ENCODE measurements around the gene RGPD5. TPM values are rescaled to one million over a fixed set of nuclear protein-coding genes. Genes with fewer than 3 reads are reported as not detected.
"Not testable (repeated sequence)": the region's sequence is repeated elsewhere in the genome, so short reads cannot be mapped to it uniquely, and the experiment has no call there.

RGPD5 gene
- total RNA-seq, 1 donor from 2014 or later, result 41.1 TPM

- not testable (repeated sequence) for H3K4me3 ChIP-seq (ENCODE audit: insufficient read depth, low read depth, low read length); H3K27me3 ChIP-seq (ENCODE audit: insufficient read depth, low read length); H3K79me2 ChIP-seq (ENCODE audit: insufficient read depth, low read length); H3K4me1 Mint-ChIP-seq (ENCODE audit: low read depth, unreplicated experiment); H3K9ac ChIP-seq (ENCODE audit: low read length); H3K27ac ChIP-seq (ENCODE audit: low read depth, low read length); H4K20me1 ChIP-seq (ENCODE audit: insufficient read depth, low read length); H3K4me3 Mint-ChIP-seq (ENCODE audit: unreplicated experiment); DNase-seq (ENCODE audit: low read depth); H3K36me3 ChIP-seq (ENCODE audit: insufficient read depth, low read length); H3K27me3 Mint-ChIP-seq (ENCODE audit: low read depth, unreplicated experiment); H3K27ac Mint-ChIP-seq (ENCODE audit: unreplicated experiment); H3K36me3 Mint-ChIP-seq (ENCODE audit: low read depth, unreplicated experiment); H3K9me3 Mint-ChIP-seq (ENCODE audit: unreplicated experiment); H3K9me3 ChIP-seq (ENCODE audit: insufficient read depth, low read depth, low read length); H2AFZ ChIP-seq (ENCODE audit: low read depth, low read length); FAIRE-seq; H3K4me1 ChIP-seq (ENCODE audit: insufficient read depth, low read length); H3K4me2 ChIP-seq (ENCODE audit: low read length)
These were observed 102.1 kb downstream of the RGPD5 start for GRCh38 chr2:109896212-109896611.

GRCh38 chr2:109897769-109898461, 103.8 kb downstream of the RGPD5 start:
- not testable (repeated sequence) for H3K79me2 ChIP-seq (ENCODE audit: insufficient read depth, low read length); H3K4me3 Mint-ChIP-seq (ENCODE audit: unreplicated experiment); H2AFZ ChIP-seq (ENCODE audit: low read depth, low read length); H3K36me3 Mint-ChIP-seq (ENCODE audit: low read depth, unreplicated experiment); H3K9me3 Mint-ChIP-seq (ENCODE audit: unreplicated experiment); FAIRE-seq; H3K36me3 ChIP-seq (ENCODE audit: insufficient read depth, low read length); DNase-seq (ENCODE audit: low read depth); H3K4me3 ChIP-seq (ENCODE audit: insufficient read depth, low read depth, low read length); H4K20me1 ChIP-seq (ENCODE audit: insufficient read depth, low read length); H3K9ac ChIP-seq (ENCODE audit: low read length); H3K27me3 ChIP-seq (ENCODE audit: insufficient read depth, low read length); H3K4me1 Mint-ChIP-seq (ENCODE audit: low read depth, unreplicated experiment); H3K27ac ChIP-seq (ENCODE audit: low read depth, low read length); H3K4me2 ChIP-seq (ENCODE audit: low read length); H3K27ac Mint-ChIP-seq (ENCODE audit: unreplicated experiment); H3K9me3 ChIP-seq (ENCODE audit: insufficient read depth, low read depth, low read length); H3K27me3 Mint-ChIP-seq (ENCODE audit: low read depth, unreplicated experiment); H3K4me1 ChIP-seq (ENCODE audit: insufficient read depth, low read length)

GRCh38 chr2:109898462-109899336, 104.6 kb downstream of the RGPD5 start, which contains the start of gene LIMS3:
Gene LIMS3, plus strand, starts transcription at chr2:109898688. Its CDS starts 41 bp downstream, at chr2:109898729.
- H3K4me3 ChIP-seq (ENCODE audit: insufficient read depth, low read depth, low read length); H2AFZ ChIP-seq (ENCODE audit: low read depth, low read length); H3K4me2 ChIP-seq (ENCODE audit: low read length); H4K20me1 ChIP-seq (ENCODE audit: insufficient read depth, low read length); H3K36me3 Mint-ChIP-seq (ENCODE audit: low read depth, unreplicated experiment); H3K79me2 ChIP-seq (ENCODE audit: insufficient read depth, low read length); H3K27me3 Mint-ChIP-seq (ENCODE audit: low read depth, unreplicated experiment); H3K27ac ChIP-seq (ENCODE audit: low read depth, low read length); H3K4me1 ChIP-seq (ENCODE audit: insufficient read depth, low read length); H3K4me3 Mint-ChIP-seq (ENCODE audit: unreplicated experiment); DNase-seq (ENCODE audit: low read depth); H3K9me3 Mint-ChIP-seq (ENCODE audit: unreplicated experiment); H3K36me3 ChIP-seq (ENCODE audit: insufficient read depth, low read length); FAIRE-seq; H3K27me3 ChIP-seq (ENCODE audit: insufficient read depth, low read length); H3K4me1 Mint-ChIP-seq (ENCODE audit: low read depth, unreplicated experiment); H3K9me3 ChIP-seq (ENCODE audit: insufficient read depth, low read depth, low read length); H3K27ac Mint-ChIP-seq (ENCODE audit: unreplicated experiment); H3K9ac ChIP-seq (ENCODE audit: low read length): not testable (repeated sequence)

GRCh38 chr2:109905796-109906195, 111.7 kb downstream of the RGPD5 start:
- DNase-seq (ENCODE audit: low read depth); H3K27ac Mint-ChIP-seq (ENCODE audit: unreplicated experiment); FAIRE-seq; H3K4me1 Mint-ChIP-seq (ENCODE audit: low read depth, unreplicated experiment); H3K9ac ChIP-seq (ENCODE audit: low read length); H4K20me1 ChIP-seq (ENCODE audit: insufficient read depth, low read length); H3K9me3 ChIP-seq (ENCODE audit: insufficient read depth, low read depth, low read length); H3K4me3 ChIP-seq (ENCODE audit: insufficient read depth, low read depth, low read length); H3K4me3 Mint-ChIP-seq (ENCODE audit: unreplicated experiment); H3K9me3 Mint-ChIP-seq (ENCODE audit: unreplicated experiment); H3K27me3 ChIP-seq (ENCODE audit: insufficient read depth, low read length); H2AFZ ChIP-seq (ENCODE audit: low read depth, low read length); H3K27me3 Mint-ChIP-seq (ENCODE audit: low read depth, unreplicated experiment); H3K4me2 ChIP-seq (ENCODE audit: low read length); H3K36me3 ChIP-seq (ENCODE audit: insufficient read depth, low read length); H3K27ac ChIP-seq (ENCODE audit: low read depth, low read length); H3K36me3 Mint-ChIP-seq (ENCODE audit: low read depth, unreplicated experiment); H3K4me1 ChIP-seq (ENCODE audit: insufficient read depth, low read length); H3K79me2 ChIP-seq (ENCODE audit: insufficient read depth, low read length): not testable (repeated sequence)

Other genes starting within 250 kb of the RGPD5 start
- gene SEPTIN10, start 180.3 kb upstream of the RGPD5 start, total RNA-seq, result 76.3 and 90.8 TPM in 2 replicates
- gene SOWAHC, start 179.9 kb upstream of the RGPD5 start, total RNA-seq, result 14.1 and 16.5 TPM in 2 replicates
- 3.2 and 7.1 TPM in 2 replicates for gene LIMS3, start 104.4 kb downstream of the RGPD5 start, total RNA-seq